Mucosa of stomach (tissue), 1 donor: ENCODE results near the gene SIK3.

ENCODE experiments used
- H3K27me3 ChIP-seq: one replicate; pipeline ENCODE4 v1.7.0; 2013; ENCODE audit warnings: mild to moderate bottlenecking, low read length; ENCODE audit not compliant: control insufficient read depth, insufficient read depth
- H3K36me3 ChIP-seq: one replicate; pipeline ENCODE4 v1.7.0; 2013; ENCODE audit warnings: low read length; ENCODE audit not compliant: control insufficient read depth, insufficient read depth
- H3K4me1 ChIP-seq: one replicate; pipeline ENCODE4 v1.7.0; 2013; ENCODE audit warnings: mild to moderate bottlenecking, low read length; ENCODE audit not compliant: control insufficient read depth, insufficient read depth
- H3K4me3 ChIP-seq: one replicate; pipeline ENCODE4 v1.7.0; 2013; ENCODE audit warnings: low read length
- H3K9ac ChIP-seq: one replicate; pipeline ENCODE4 v1.7.0; 2013; ENCODE audit warnings: mild to moderate bottlenecking, low read length, moderate library complexity
- H3K9me3 ChIP-seq: one replicate; pipeline ENCODE4 v1.7.0; 2013; ENCODE audit warnings: mild to moderate bottlenecking, low read length, moderate library complexity; ENCODE audit not compliant: control insufficient read depth
- donor health status: Pancreatic carcinoma.

SIK3 gene

DNA sequence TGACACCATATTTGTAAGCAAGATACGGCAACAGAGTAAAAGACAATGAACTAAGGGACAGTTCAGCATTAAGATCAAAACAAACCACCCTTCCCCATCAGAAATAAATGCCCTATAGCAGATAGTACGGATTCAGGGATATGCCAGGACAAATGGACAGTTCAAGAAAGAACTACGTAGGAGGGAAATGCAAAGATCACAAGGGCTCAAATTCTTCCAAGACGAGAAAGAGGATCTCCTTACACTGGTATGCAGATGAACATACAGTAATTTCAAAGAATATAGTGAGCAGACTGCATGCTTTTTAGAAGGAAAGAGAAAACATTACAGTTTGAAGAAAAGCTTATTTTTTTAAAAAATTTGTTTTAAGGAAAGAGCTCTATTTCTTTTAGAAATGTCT, 136.1 kb downstream of the SIK3 start:
- no peaks in the 10 kb centered on the region for H3K27me3 ChIP-seq
- no peak overlapping the region for H3K9ac ChIP-seq
- H3K4me1 ChIP-seq = peaks cover 5% of the 10 kb centered on the region

DNA sequence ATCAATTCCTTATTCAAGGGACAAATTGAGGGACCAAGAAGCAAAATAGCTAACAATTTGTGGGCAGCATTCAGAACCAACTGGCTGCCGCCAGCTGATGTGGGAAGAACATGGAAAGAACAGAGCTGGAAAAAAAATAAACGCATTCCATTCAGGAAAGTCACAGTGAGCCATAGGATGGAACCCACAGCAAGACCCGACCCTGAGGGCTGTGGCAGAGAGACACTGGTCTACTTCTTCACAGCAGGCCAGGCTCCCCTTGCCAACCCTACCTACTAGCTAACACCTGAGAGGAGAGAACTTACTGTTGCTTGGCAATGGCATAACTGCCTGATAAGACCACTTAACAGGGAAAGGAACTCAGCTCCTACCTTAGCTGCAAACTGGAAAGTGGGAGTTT, 137.3 kb downstream of the SIK3 start:
- H3K9ac ChIP-seq = no peak overlapping the region
- no peak overlapping the region for H3K4me3 ChIP-seq
- peaks cover 5% of the 10 kb centered on the region for H3K4me1 ChIP-seq
- H3K36me3 ChIP-seq = no peaks in the 10 kb centered on the region
- no peaks in the 10 kb centered on the region for H3K9me3 ChIP-seq
- H3K27me3 ChIP-seq = no peaks in the 10 kb centered on the region

More for the DNA sequence above, 136.1 kb downstream of the SIK3 start:
- no peak overlapping the region for H3K4me3 ChIP-seq
- H3K9me3 ChIP-seq = no peaks in the 10 kb centered on the region
- H3K36me3 ChIP-seq = no peaks in the 10 kb centered on the region

GRCh38 chr11:116958246-116958645, 140.0 kb downstream of the SIK3 start:
- H3K27me3 ChIP-seq = no peaks in the 10 kb centered on the region

GRCh38 chr11:116955949-116956348, 142.3 kb downstream of the SIK3 start:
- peaks cover 5% of the 10 kb centered on the region for H3K4me1 ChIP-seq
- no peak overlapping the region for H3K4me3 ChIP-seq

More at GRCh38 chr11:116958246-116958645, 140.0 kb downstream of the SIK3 start:
- H3K9ac ChIP-seq = no peak overlapping the region
- H3K4me3 ChIP-seq = no peak overlapping the region
- H3K4me1 ChIP-seq = peaks cover 5% of the 10 kb centered on the region
- no peaks in the 10 kb centered on the region for H3K9me3 ChIP-seq
- no peaks in the 10 kb centered on the region for H3K36me3 ChIP-seq

DNA sequence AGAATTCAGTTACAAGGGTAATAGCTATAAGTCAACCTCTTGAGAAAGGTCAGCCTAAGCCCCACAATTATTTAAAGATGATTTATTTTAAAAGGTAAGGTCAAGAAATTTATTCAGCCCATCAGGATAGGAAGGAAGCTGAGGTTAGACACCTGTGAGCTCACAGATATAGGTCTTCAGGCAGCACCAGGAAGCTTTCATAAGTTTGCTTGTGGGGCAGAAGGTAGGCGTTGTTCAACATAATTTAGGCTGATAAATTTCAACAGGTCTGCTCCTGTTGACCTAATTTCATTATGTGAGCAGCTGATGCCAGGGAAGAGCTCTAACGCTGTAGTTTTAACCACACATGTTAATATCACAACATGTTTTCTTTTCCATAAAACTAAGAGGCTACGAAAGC, 142.7 kb downstream of the SIK3 start:
- H3K27me3 ChIP-seq = no peaks in the 10 kb centered on the region
- no peak overlapping the region for H3K9ac ChIP-seq
- no peak overlapping the region for H3K4me3 ChIP-seq
- H3K9me3 ChIP-seq = no peaks in the 10 kb centered on the region
- no peaks in the 10 kb centered on the region for H3K36me3 ChIP-seq
- H3K4me1 ChIP-seq = peaks cover 5% of the 10 kb centered on the region

More at GRCh38 chr11:116955949-116956348, 142.3 kb downstream of the SIK3 start:
- Histone ChIP-seq H3K9me3 (no peaks in the 10 kb centered on the region), H3K36me3 (no peaks in the 10 kb centered on the region), H3K27me3 (no peaks in the 10 kb centered on the region), H3K9ac (no peak overlapping the region)

DNA sequence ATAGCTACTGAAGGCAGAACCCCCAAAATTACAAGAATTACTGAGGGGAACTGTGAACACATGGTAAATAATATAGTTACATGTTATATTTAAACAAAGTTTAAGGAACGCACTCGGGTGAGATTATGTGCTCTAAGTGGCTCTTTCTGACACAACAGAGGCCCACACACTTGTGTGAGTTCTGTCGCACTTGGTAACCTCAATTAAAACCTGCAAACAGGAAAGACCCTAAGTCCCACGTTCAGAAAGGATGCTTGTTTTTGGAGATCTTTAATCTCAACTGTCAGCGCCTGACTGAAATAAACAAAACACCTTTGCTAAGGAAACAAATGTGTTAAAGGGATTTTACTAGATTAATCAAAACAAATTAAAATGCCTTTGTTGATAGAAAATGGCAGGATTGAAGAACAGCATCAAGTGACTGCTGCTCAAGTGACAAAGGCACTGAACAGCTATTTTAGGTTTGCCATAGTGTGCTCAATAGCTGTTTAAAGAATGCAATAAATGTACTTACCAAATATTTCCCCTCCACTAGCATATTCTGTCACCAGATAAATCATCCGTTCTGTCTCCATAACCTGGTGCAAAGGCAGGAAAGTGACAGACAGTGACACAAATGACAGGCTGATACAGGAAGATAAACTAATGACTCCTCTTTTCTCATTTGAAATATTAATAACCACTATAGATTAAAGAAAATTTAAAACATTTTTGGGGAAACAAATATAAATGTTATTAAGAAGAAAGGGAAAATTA, 144.5 kb downstream of the SIK3 start:
- Histone ChIP-seq H3K9me3 (no peaks in the 10 kb centered on the region), H3K9ac (no peak overlapping the region), H3K36me3 (no peaks in the 10 kb centered on the region), H3K27me3 (no peaks in the 10 kb centered on the region), H3K4me1 (peaks cover 5% of the 10 kb centered on the region), H3K4me3 (no peak overlapping the region)

DNA sequence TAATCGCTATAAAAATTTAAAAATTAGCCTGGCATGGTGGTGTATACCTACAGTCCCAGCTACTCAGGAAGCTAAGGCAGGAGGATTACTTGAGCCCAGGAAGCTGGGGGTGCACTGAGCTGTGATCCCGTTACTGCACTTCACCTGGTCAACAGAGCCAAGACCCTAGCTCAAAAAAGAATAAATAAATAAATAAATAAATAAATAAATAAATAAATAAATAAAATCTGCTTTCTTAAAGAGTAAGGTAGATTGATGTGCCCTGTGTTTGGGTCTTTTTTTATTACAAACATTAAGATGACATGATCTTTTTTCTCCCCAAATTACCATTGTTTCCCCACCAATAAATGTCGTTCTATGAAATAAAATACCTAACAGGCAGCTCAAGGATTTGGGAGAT, 146.5 kb downstream of the SIK3 start:
- Histone ChIP-seq H3K4me3 (no peak overlapping the region), H3K4me1 (no peaks in the 10 kb centered on the region), H3K27me3 (no peaks in the 10 kb centered on the region), H3K9me3 (no peaks in the 10 kb centered on the region), H3K9ac (no peak overlapping the region), H3K36me3 (no peaks in the 10 kb centered on the region)

DNA sequence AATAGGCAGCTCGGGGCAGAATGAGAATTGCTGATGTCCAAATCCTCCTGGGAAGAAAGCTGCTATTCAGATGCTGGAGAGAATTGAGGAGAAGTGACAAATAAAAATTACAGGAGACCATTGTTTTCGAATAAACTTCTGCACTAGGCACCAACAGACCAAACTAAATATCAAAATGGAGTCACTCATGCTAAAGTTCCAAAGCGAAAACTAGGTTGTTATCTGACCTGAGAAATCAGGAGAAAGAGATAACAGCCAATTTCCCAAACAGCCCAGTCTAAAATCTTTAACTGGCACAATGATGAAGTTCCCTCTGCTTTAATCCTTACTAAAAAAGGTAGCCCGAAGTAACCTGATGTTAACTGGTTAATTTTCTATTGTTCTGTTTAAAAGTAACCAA, 148.0 kb downstream of the SIK3 start:
- Histone ChIP-seq H3K4me1 (no peaks in the 10 kb centered on the region), H3K4me3 (no peak overlapping the region), H3K9ac (no peak overlapping the region), H3K9me3 (no peaks in the 10 kb centered on the region), H3K27me3 (no peaks in the 10 kb centered on the region), H3K36me3 (no peaks in the 10 kb centered on the region)

GRCh38 chr11:116948391-116948790, 149.8 kb downstream of the SIK3 start:
- no peak overlapping the region for H3K4me3 ChIP-seq
- no peaks in the 10 kb centered on the region for H3K36me3 ChIP-seq
- H3K9me3 ChIP-seq = no peaks in the 10 kb centered on the region
- H3K27me3 ChIP-seq = no peaks in the 10 kb centered on the region
- no peak overlapping the region for H3K9ac ChIP-seq
- H3K4me1 ChIP-seq = no peaks in the 10 kb centered on the region

GRCh38 chr11:116946414-116946813, 151.8 kb downstream of the SIK3 start:
- H3K9ac ChIP-seq = no peak overlapping the region

DNA sequence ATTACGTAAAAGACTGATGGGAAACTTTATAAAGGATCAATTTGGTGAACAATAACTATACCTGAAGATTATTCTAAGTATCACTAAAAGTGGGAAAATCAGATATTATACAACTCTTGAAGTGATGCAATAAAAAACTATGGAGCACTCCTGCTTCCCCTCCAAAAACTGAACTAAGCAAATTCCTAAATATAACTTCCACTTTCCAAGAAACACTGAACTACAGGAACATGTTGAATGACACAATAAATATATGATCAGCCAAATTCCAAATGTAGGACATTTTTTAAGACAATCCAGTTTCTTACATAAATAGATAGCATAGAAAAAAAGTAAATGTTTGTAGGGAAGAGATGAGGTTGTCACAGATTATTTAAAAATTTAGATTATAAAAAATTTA, 158.7 kb downstream of the SIK3 start:
- no peak overlapping the region for H3K4me3 ChIP-seq
- H3K27me3 ChIP-seq = no peaks in the 10 kb centered on the region
- H3K4me1 ChIP-seq = no peaks in the 10 kb centered on the region
- H3K9me3 ChIP-seq = no peaks in the 10 kb centered on the region
- H3K9ac ChIP-seq = no peak overlapping the region
- no peaks in the 10 kb centered on the region for H3K36me3 ChIP-seq

More at GRCh38 chr11:116946414-116946813, 151.8 kb downstream of the SIK3 start:
- no peaks in the 10 kb centered on the region for H3K4me1 ChIP-seq
- H3K36me3 ChIP-seq = no peaks in the 10 kb centered on the region
- H3K27me3 ChIP-seq = no peaks in the 10 kb centered on the region
- H3K4me3 ChIP-seq = no peak overlapping the region
- H3K9me3 ChIP-seq = no peaks in the 10 kb centered on the region

- Histone ChIP-seq H3K9ac (no peak overlapping the region), H3K36me3 (no peaks in the 10 kb centered on the region), H3K4me1 (no peaks in the 10 kb centered on the region), H3K4me3 (no peak overlapping the region), H3K27me3 (no peaks in the 10 kb centered on the region), H3K9me3 (no peaks in the 10 kb centered on the region)
Observed at GRCh38 chr11:116938471-116939070, 159.7 kb downstream of the SIK3 start.
